ENCODE results near the gene DNAH1. TPM values are rescaled to one million over a fixed set of nuclear protein-coding genes. Genes with fewer than 3 reads are reported as not detected.

Gene DNAH1
- total RNA-seq, 1 experiment from 2014 or later = 5.5 TPM

- CTCF ChIA-PET = no interaction called here
- no peak overlapping the region for H3K27ac ChIP-seq (ENCODE audit: low read depth, low read length)
- H3K36me3 ChIP-seq (ENCODE audit: control insufficient read depth in 1 of 2, insufficient read depth in 2 of 2, low read length in 2 of 2) = peaks cover 25 to 55% of the 10 kb centered on the region in 2 experiments
- H3K9ac ChIP-seq (ENCODE audit: low read length) = no peak overlapping the region
- H3K27me3 ChIP-seq (ENCODE audit: insufficient read depth, low read length) = no peaks in the 10 kb centered on the region
- H3K79me2 ChIP-seq (ENCODE audit: insufficient read depth, low read length) = no peaks in the 10 kb centered on the region
- H3K4me3 ChIP-seq (replicated peaks in 1 of 2; ENCODE audit: low read depth in 1 of 2, low read length in 2 of 2) = no peak overlapping the region
- H3K4me1 ChIP-seq (ENCODE audit: control insufficient read depth in 1 of 2, insufficient read depth in 2 of 2, low read length in 2 of 2) = no peaks in the 10 kb centered on the region
- intact Hi-C loops (cut with micrococcal nuclease) = no loop called here
- H2AFZ ChIP-seq (ENCODE audit: low read depth, low read length, poor library complexity, severe bottlenecking) = no peak overlapping the region
- POLR2A ChIA-PET = no interaction called here
- ATAC-seq = no peak
- RAD21 ChIA-PET (ENCODE audit: low non-redundant PET in 1 of 2, low total read pairs in 2 of 2, uncharacterized antibody in 2 of 2, unreplicated experiment in 2 of 2) = no interaction called here
- H3K9me3 ChIP-seq (ENCODE audit: control insufficient read depth in 1 of 2, insufficient read depth in 1 of 2, low read depth in 1 of 2, low read length in 2 of 2) = no peaks in the 10 kb centered on the region
- no peak overlapping the region for H3K4me2 ChIP-seq (ENCODE audit: low read length)
- no peak for DNase-seq (ENCODE audit: low read depth, low spot score)
- no peak for TF ChIP-seq SRF (IDR thresholded peaks at IDR 0.05; ENCODE audit: low read depth)
- TF ChIP-seq SIN3A (IDR thresholded peaks at IDR 0.05; ENCODE audit: low read depth) = no peak
- no peak for TF ChIP-seq CEBPB (IDR thresholded peaks at IDR 0.05; ENCODE audit: low read depth)
- no peak for TF ChIP-seq ELF1 (IDR thresholded peaks at IDR 0.05; ENCODE audit: borderline replicate concordance, low read depth)
- TF ChIP-seq CBX3 (IDR thresholded peaks at IDR 0.05; ENCODE audit: low read depth) = no peak
- no peak for TF ChIP-seq CTCF (IDR thresholded peaks at IDR 0.05 in 2 of 3, conservative IDR thresholded peaks at IDR 0.05 in 1 of 3; ENCODE audit: borderline replicate concordance in 1 of 3, insufficient read depth in 1 of 3, low read depth in 2 of 3, low read length in 2 of 3)
- TF ChIP-seq POLR2A (IDR thresholded peaks at IDR 0.05; ENCODE audit: borderline replicate concordance, extremely low read depth, insufficient read depth, insufficient read length) = no peak
- TF ChIP-seq POLR2AphosphoS5 (IDR thresholded peaks at IDR 0.05; ENCODE audit: low read depth, low read length) = no peak
- no peak for TF ChIP-seq EZH2phosphoT487 (IDR thresholded peaks at IDR 0.05; ENCODE audit: borderline replicate concordance)
- no peak for TF ChIP-seq ZFX (IDR thresholded peaks at IDR 0.05)
- TF ChIP-seq EGR1 (IDR thresholded peaks at IDR 0.05; ENCODE audit: low read depth) = no peak
- TF ChIP-seq EZH2 (IDR thresholded peaks at IDR 0.05) = no peak
- TF ChIP-seq JUND (IDR thresholded peaks at IDR 0.05) = no peak
- no peak for TF ChIP-seq FOSL1 (IDR thresholded peaks at IDR 0.05; ENCODE audit: low read depth)
- no peak for TF ChIP-seq SP1 (IDR thresholded peaks at IDR 0.05; ENCODE audit: low read depth)
- no peak for TF ChIP-seq TCF7L2 (IDR thresholded peaks at IDR 0.05; ENCODE audit: borderline replicate concordance, extremely low read depth, insufficient read depth, insufficient read length)
- TF ChIP-seq MAX (IDR thresholded peaks at IDR 0.05) = no peak
- TF ChIP-seq YY1 (IDR thresholded peaks at IDR 0.05; ENCODE audit: extremely low read depth, insufficient replicate concordance, low read depth, low read length) = no peak
- no peaks in the 10 kb centered on the region for H3K9me2 ChIP-seq (ENCODE audit: insufficient read depth)
- no peaks in the 10 kb centered on the region for H4K20me1 ChIP-seq (ENCODE audit: insufficient read depth)
- BruUV-seq (replicated peaks) = no TSS peak
Observed at GRCh38 chr3:52402101-52402521, 86.0 kb downstream of the DNAH1 start.
